ENCODE data around the gene UBC.
"Not testable (repeated sequence)": the region's sequence is repeated elsewhere in the genome, so short reads cannot be mapped to it uniquely, and the experiment has no call there.

Gene UBC

GRCh38 chr12:124906606-124907261, 7.7 kb downstream of the UBC start:
- in situ Hi-C loops (cut with MboI; ENCODE audit: low sequenced_read_pairs, unreplicated experiment): no loop called here
- peak; percentile 83 for DNase-seq (ENCODE audit: low spot score)

DNA sequence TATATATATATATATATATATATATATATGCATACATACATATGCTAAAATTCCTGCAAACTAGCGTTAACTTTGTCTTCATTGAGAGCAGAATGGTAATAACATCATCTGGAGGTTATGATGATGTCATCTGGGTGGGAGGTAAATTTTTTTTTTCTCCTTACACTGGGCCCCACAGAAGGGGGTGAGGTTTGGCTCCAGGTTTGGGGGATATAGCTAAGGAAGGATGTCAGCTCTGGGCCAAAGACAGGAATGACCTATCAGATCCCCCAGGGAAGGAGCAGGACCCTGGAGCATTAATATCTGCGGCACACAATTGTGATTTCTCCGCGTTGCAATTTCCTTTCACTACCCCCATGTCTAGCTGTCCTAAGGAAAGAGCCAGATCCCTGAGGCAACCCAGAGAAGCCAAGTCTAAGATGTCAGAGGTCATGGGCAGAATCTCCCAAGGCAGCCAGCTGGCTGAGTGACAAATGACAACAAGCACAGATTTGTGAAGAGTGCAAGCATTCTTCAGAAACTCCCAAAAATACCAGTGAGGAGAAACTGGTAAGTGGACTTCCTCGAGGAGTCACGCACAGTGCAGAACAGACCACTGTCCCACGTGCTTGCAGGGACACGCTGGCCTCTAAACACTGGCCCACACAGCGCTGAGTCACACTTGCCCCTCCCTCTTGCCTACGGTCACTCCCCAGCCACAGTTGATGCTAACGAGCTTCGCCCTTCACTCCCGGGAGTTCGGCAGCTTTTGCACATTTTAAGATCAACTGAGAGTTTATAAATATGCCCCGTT, 9.9 kb downstream of the UBC start:
- DNase-seq (ENCODE audit: low spot score): no peak
- TF ChIP-seq, protein P1, sequence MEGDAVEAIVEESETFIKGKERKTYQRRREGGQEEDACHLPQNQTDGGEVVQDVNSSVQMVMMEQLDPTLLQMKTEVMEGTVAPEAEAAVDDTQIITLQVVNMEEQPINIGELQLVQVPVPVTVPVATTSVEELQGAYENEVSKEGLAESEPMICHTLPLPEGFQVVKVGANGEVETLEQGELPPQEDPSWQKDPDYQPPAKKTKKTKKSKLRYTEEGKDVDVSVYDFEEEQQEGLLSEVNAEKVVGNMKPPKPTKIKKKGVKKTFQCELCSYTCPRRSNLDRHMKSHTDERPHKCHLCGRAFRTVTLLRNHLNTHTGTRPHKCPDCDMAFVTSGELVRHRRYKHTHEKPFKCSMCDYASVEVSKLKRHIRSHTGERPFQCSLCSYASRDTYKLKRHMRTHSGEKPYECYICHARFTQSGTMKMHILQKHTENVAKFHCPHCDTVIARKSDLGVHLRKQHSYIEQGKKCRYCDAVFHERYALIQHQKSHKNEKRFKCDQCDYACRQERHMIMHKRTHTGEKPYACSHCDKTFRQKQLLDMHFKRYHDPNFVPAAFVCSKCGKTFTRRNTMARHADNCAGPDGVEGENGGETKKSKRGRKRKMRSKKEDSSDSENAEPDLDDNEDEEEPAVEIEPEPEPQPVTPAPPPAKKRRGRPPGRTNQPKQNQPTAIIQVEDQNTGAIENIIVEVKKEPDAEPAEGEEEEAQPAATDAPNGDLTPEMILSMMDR (IDR thresholded peaks at IDR 0.05; ENCODE audit: borderline replicate concordance, control extremely low read depth, extremely low read depth, insufficient read depth, missing control alignments): no peak
- in situ Hi-C loops (cut with MboI; ENCODE audit: low sequenced_read_pairs, unreplicated experiment): no loop called here

More at GRCh38 chr12:124906606-124907261, 7.7 kb downstream of the UBC start:
- TF ChIP-seq, protein P1 (IDR thresholded peaks at IDR 0.05; ENCODE audit: borderline replicate concordance, control extremely low read depth, extremely low read depth, insufficient read depth, missing control alignments): peak; percentile 86

DNA sequence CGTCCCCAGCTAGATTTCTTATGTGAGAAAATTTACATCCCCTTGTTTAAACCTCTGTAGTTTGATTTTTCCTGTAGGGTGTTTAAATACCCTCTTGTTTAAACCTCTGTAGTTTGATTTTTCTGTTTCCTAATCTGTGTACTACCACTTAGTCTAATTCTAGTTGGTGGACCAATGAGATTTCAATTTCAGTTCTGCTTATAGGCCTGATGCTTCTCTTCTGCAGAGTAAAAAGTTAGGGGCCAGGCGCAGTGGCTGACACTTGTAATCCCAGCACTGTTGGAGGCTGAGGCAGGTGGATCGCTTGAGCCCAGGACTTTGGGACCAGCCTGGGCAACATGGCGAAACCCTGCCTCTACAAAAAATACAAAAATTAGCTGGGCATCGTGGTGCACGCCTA, 11.5 kb downstream of the UBC start:
- no peak for DNase-seq (ENCODE audit: low spot score)
- TF ChIP-seq, protein P1 (IDR thresholded peaks at IDR 0.05; ENCODE audit: borderline replicate concordance, control extremely low read depth, extremely low read depth, insufficient read depth, missing control alignments): no peak
- in situ Hi-C loops (cut with MboI; ENCODE audit: low sequenced_read_pairs, unreplicated experiment): no loop called here

GRCh38 chr12:124901003-124901402, 13.4 kb downstream of the UBC start:
- no peak for DNase-seq (ENCODE audit: low spot score)
- TF ChIP-seq, protein P1 (IDR thresholded peaks at IDR 0.05; ENCODE audit: borderline replicate concordance, control extremely low read depth, extremely low read depth, insufficient read depth, missing control alignments): no peak
- in situ Hi-C loops (cut with MboI; ENCODE audit: low sequenced_read_pairs, unreplicated experiment): no loop called here

GRCh38 chr12:124900345-124900795, 14.1 kb downstream of the UBC start:
- in situ Hi-C loops (cut with MboI; ENCODE audit: low sequenced_read_pairs, unreplicated experiment): not testable (repeated sequence)

DNA sequence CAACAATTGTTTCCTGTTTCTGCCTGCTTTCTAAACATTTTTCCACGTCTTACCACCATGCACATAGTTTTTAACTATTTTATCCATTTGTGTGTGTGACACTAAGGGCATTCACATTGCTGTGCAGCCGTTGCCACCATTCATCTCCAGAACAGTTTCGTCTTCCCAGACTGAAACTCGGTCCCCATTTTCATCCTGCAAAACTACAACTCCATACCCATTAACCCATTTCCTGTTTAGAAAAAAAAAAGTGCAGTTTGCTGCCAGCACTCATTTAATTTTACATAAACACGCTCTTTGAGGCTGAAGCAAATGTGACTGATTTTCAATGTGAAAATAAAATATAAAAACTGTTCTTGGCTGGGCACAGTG, 15.5 kb downstream of the UBC start:
- TF ChIP-seq, protein P1 (IDR thresholded peaks at IDR 0.05; ENCODE audit: borderline replicate concordance, control extremely low read depth, extremely low read depth, insufficient read depth, missing control alignments): no peak
- DNase-seq (ENCODE audit: low spot score): no peak
- in situ Hi-C loops (cut with MboI; ENCODE audit: low sequenced_read_pairs, unreplicated experiment): no loop called here

More at GRCh38 chr12:124900345-124900795, 14.1 kb downstream of the UBC start:
- DNase-seq (ENCODE audit: low spot score): not testable (repeated sequence)
